LNCaP clone FGC (cell line): ENCODE measurements around the gene MLC1.

Source experiments
- DNase-seq: peaks from one replicate; pipeline ENCODE4 v3.0.0-alpha.2; 2011; ENCODE audit warnings: low read depth
- H3K4me3 ChIP-seq: 2 replicates; pipeline ENCODE4 v1.5.1; 2011; ENCODE audit warnings: mild to moderate bottlenecking, low read depth, low read length, control low read depth
- TF ChIP-seq, protein P1 (sequence below): IDR thresholded peaks from 2 replicates; pipeline ENCODE4 v1.5.1; 2012; ENCODE audit warnings: mild to moderate bottlenecking; ENCODE audit not compliant: control insufficient read depth, insufficient read depth; ENCODE audit errors: extremely low read depth

MLC1 gene

DNA sequence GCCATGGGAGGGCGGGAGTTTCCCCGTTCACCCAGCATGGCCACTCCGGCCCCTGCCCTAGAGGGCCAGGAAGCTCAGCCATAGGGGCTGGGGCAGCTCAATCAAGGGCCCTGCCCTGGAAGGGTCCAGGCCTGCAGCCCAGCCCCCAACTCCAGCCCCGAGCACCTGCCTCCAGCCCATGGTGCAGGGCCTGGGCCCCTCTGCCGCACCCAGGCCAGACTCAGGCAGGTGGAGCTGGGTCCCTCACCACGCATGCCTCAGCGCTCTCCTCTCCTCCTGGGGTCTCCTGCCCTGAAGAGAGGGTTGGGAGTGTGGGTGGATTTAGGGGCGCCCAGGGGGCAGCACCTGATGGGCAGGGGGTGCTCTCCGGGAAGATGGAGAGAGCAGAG is 13.1 kb downstream of the MLC1 start:
- TF ChIP-seq, protein P1, sequence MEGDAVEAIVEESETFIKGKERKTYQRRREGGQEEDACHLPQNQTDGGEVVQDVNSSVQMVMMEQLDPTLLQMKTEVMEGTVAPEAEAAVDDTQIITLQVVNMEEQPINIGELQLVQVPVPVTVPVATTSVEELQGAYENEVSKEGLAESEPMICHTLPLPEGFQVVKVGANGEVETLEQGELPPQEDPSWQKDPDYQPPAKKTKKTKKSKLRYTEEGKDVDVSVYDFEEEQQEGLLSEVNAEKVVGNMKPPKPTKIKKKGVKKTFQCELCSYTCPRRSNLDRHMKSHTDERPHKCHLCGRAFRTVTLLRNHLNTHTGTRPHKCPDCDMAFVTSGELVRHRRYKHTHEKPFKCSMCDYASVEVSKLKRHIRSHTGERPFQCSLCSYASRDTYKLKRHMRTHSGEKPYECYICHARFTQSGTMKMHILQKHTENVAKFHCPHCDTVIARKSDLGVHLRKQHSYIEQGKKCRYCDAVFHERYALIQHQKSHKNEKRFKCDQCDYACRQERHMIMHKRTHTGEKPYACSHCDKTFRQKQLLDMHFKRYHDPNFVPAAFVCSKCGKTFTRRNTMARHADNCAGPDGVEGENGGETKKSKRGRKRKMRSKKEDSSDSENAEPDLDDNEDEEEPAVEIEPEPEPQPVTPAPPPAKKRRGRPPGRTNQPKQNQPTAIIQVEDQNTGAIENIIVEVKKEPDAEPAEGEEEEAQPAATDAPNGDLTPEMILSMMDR, result no peak
- DNase-seq, result no peak
- no peak overlapping the region for H3K4me3 ChIP-seq

GRCh38 chr22:50071432-50072166 is 13.6 kb downstream of the MLC1 start:
- no peak overlapping the region for H3K4me3 ChIP-seq
- no peak for DNase-seq
- TF ChIP-seq, protein P1, result no peak

- no peak for DNase-seq
- no peak overlapping the region for H3K4me3 ChIP-seq
- TF ChIP-seq, protein P1, result no peak
Observed at GRCh38 chr22:50070366-50070765, 14.9 kb downstream of the MLC1 start.

GRCh38 chr22:50068096-50068495 is 17.1 kb downstream of the MLC1 start:
- DNase-seq, result no peak
- TF ChIP-seq, protein P1, result no peak
- H3K4me3 ChIP-seq, result no peak overlapping the region

GRCh38 chr22:50067244-50067643 is 18.0 kb downstream of the MLC1 start:
- TF ChIP-seq, protein P1, result no peak
- no peak overlapping the region for H3K4me3 ChIP-seq
- DNase-seq, result no peak

- H3K4me3 ChIP-seq, result no peak overlapping the region
- TF ChIP-seq, protein P1, result no peak
- no peak for DNase-seq
Observed at GRCh38 chr22:50064453-50064852, 20.8 kb downstream of the MLC1 start.
